Gastrocnemius medialis (tissue), 4 donors: ENCODE results near the gene GPS1.
A peak's percentile ranks its signal among the peaks of the same experiment; 100 is the strongest.

Experiments used
- POLR2A ChIP-seq, 2 donors: fragments of 450-650 bp; IDR thresholded peaks; one replicate each; pipeline ENCODE4 v1.6.1; 2017; ENCODE audit warnings: antibody characterized with exemption in 2 of 2, mild to moderate bottlenecking in 2 of 2, moderate library complexity in 2 of 2
- TF ChIP-seq, protein P1 (sequence below), 5 experiments: fragments of 450-650 bp in 3 of 5; fragments of 200-600 bp in 2 of 5; sonication (generic) in 2 of 5; IDR thresholded peaks in 4 of 5; conservative IDR thresholded peaks in 1 of 5; 1 replicate in 4 of 5; 2 replicates in 1 of 5; pipeline ENCODE4 v1.5.1; 2016 to 2019; ENCODE audit warnings: antibody characterized with exemption in 5 of 5, mild to moderate bottlenecking in 3 of 5, moderate library complexity in 3 of 5

GRCh38 chr17:82037092-82037888 lies 14.4 kb upstream of the GPS1 start, which contains the start of gene DCXR:
- peak; percentile 98 to 99 for TF ChIP-seq POLR2A (IDR thresholded peaks at IDR 0.05)
- TF ChIP-seq, protein P1, sequence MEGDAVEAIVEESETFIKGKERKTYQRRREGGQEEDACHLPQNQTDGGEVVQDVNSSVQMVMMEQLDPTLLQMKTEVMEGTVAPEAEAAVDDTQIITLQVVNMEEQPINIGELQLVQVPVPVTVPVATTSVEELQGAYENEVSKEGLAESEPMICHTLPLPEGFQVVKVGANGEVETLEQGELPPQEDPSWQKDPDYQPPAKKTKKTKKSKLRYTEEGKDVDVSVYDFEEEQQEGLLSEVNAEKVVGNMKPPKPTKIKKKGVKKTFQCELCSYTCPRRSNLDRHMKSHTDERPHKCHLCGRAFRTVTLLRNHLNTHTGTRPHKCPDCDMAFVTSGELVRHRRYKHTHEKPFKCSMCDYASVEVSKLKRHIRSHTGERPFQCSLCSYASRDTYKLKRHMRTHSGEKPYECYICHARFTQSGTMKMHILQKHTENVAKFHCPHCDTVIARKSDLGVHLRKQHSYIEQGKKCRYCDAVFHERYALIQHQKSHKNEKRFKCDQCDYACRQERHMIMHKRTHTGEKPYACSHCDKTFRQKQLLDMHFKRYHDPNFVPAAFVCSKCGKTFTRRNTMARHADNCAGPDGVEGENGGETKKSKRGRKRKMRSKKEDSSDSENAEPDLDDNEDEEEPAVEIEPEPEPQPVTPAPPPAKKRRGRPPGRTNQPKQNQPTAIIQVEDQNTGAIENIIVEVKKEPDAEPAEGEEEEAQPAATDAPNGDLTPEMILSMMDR (IDR thresholded peaks at IDR 0.05 in 4 of 5, conservative IDR thresholded peaks at IDR 0.05 in 1 of 5) = peak; percentile 49 to 85 (median 78)
